ENCODE data around the gene LIMA1.

- TF ChIP-seq, protein P1, sequence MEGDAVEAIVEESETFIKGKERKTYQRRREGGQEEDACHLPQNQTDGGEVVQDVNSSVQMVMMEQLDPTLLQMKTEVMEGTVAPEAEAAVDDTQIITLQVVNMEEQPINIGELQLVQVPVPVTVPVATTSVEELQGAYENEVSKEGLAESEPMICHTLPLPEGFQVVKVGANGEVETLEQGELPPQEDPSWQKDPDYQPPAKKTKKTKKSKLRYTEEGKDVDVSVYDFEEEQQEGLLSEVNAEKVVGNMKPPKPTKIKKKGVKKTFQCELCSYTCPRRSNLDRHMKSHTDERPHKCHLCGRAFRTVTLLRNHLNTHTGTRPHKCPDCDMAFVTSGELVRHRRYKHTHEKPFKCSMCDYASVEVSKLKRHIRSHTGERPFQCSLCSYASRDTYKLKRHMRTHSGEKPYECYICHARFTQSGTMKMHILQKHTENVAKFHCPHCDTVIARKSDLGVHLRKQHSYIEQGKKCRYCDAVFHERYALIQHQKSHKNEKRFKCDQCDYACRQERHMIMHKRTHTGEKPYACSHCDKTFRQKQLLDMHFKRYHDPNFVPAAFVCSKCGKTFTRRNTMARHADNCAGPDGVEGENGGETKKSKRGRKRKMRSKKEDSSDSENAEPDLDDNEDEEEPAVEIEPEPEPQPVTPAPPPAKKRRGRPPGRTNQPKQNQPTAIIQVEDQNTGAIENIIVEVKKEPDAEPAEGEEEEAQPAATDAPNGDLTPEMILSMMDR (IDR thresholded peaks at IDR 0.05): no peak
- TF ChIP-seq POLR2A (IDR thresholded peaks at IDR 0.05): no peak
Observed at GRCh38 chr12:50258167-50258551, 25.2 kb downstream of the LIMA1 start.

Data from thyroid gland (tissue), 4 donors.